Measurements from ENCODE around the gene TBC1D25.

The TBC1D25 gene

GRCh38 chrX:48600226-48600625, 60.7 kb downstream of the TBC1D25 start:
- Histone ChIP-seq H3K27ac (replicated peaks) (no peak overlapping the region), H3K27me3 (ENCODE audit: insufficient read depth, poor library complexity, severe bottlenecking) (no peaks in the 10 kb centered on the region), H3K4me3 (replicated peaks; ENCODE audit: insufficient read depth, low read length) (no peak overlapping the region)
- TF ChIP-seq REST (IDR thresholded peaks at IDR 0.05; ENCODE audit: insufficient replicate concordance, low read depth) (no peak), POLR2AphosphoS5 (IDR thresholded peaks at IDR 0.05; ENCODE audit: low read depth) (no peak), GABPA (IDR thresholded peaks at IDR 0.05; ENCODE audit: low read depth) (no peak), CTCF (IDR thresholded peaks at IDR 0.05; ENCODE audit: insufficient read depth, low read length) (no peak), SPI1 (IDR thresholded peaks at IDR 0.05; ENCODE audit: borderline replicate concordance, low read depth) (no peak)
- DNase-seq (ENCODE audit: low read depth in 1 of 2, low spot score in 1 of 2): no peak

GRCh38 chrX:48601741-48602394, 62.4 kb downstream of the TBC1D25 start:
- Histone ChIP-seq H3K4me3 (replicated peaks; ENCODE audit: insufficient read depth, low read length) (no peak overlapping the region), H3K27me3 (ENCODE audit: insufficient read depth, poor library complexity, severe bottlenecking) (no peaks in the 10 kb centered on the region), H3K27ac (replicated peaks) (no peak overlapping the region)
- DNase-seq (ENCODE audit: low read depth in 1 of 2, low spot score in 1 of 2): no peak
- TF ChIP-seq POLR2AphosphoS5 (IDR thresholded peaks at IDR 0.05; ENCODE audit: low read depth) (no peak), CTCF (IDR thresholded peaks at IDR 0.05; ENCODE audit: insufficient read depth, low read length) (no peak), GABPA (IDR thresholded peaks at IDR 0.05; ENCODE audit: low read depth) (no peak), SPI1 (IDR thresholded peaks at IDR 0.05; ENCODE audit: borderline replicate concordance, low read depth) (no peak), REST (IDR thresholded peaks at IDR 0.05; ENCODE audit: insufficient replicate concordance, low read depth) (no peak)

- Histone ChIP-seq H3K27ac (replicated peaks) (no peak overlapping the region), H3K4me3 (replicated peaks; ENCODE audit: insufficient read depth, low read length) (no peak overlapping the region), H3K27me3 (ENCODE audit: insufficient read depth, poor library complexity, severe bottlenecking) (no peaks in the 10 kb centered on the region)
- no peak for TF ChIP-seq CTCF (IDR thresholded peaks at IDR 0.05; ENCODE audit: insufficient read depth, low read length)
- no peak for TF ChIP-seq SPI1 (IDR thresholded peaks at IDR 0.05; ENCODE audit: borderline replicate concordance, low read depth)
- no peak for TF ChIP-seq GABPA (IDR thresholded peaks at IDR 0.05; ENCODE audit: low read depth)
- no peak for TF ChIP-seq REST (IDR thresholded peaks at IDR 0.05; ENCODE audit: insufficient replicate concordance, low read depth)
- TF ChIP-seq POLR2AphosphoS5 (IDR thresholded peaks at IDR 0.05; ENCODE audit: low read depth): no peak
- no peak for DNase-seq (ENCODE audit: low read depth in 1 of 2, low spot score in 1 of 2)
Observed at GRCh38 chrX:48604701-48605100, 65.2 kb downstream of the TBC1D25 start.
